Stimulated activated CD8-positive, alpha-beta memory T cell treated with anti-CD3 and anti-CD28 coated beads, Interleukin-12 subunit alpha, Interleukin-12 subunit beta, amount 100 ng/mL, for 4 hours (primary cell): ENCODE results near the gene BMAL2.

ENCODE experiments used
- DNase-seq: peaks from one replicate; pipeline ENCODE4 v3.0.0-alpha.2; 2020; ENCODE audit warnings: low read depth

The BMAL2 gene

GRCh38 chr12:27359578-27360340 is 27.1 kb downstream of the BMAL2 start:
- DNase-seq = no peak

- no peak for DNase-seq
Observed at GRCh38 chr12:27361372-27361771, 28.7 kb downstream of the BMAL2 start.

DNA sequence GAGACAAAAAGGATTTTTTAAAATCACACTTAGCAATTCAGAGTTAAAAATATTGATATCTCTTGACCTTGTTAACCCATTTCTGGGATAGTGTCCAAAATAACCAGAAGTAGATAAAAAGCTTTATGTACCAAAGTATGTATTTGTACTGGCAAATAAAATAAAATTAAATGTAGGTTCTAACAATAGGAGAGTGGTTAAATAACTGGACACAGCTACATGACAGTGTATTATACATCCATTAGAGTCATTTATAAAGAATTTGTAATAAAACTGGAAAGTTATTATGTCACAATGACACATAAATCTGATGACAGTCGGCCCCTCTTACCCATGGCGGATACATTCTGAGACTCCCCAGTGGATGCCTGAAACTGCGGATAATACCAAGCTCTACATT is 34.0 kb downstream of the BMAL2 start:
- no peak for DNase-seq

DNA sequence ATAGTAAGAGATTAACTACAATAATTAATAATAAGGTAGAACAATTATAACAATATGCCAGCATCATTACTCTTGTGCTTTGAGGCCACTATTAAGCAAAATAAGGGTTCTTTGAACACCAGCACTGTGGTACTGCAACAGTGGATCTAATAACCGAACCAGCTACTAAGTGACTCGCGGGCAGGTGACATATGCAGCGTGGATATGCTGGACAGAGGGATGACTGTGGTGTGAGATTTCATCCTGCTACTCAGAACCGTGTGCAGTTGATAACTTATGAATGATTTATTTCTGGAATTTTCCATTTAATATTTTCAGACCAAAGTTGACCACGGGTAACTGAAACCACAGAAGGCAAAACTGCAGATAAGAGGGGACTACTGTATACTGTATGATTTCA is 34.4 kb downstream of the BMAL2 start:
- DNase-seq = no peak

GRCh38 chr12:27382171-27382795 is 49.6 kb downstream of the BMAL2 start:
- DNase-seq = no peak
